ENCODE measurements around the gene ALG8. TPM values are rescaled to one million over a fixed set of nuclear protein-coding genes. Genes with fewer than 3 reads are reported as not detected.

ALG8 gene
- total RNA-seq, 1 experiment from 2014 or later: 67.5 TPM

GRCh38 chr11:78149646-78150045 lies 10.2 kb upstream of the ALG8 start:
- intact Hi-C loops (cut with micrococcal nuclease; ENCODE audit: unreplicated experiment): loop anchor here (10.0 kb wide), 1 partner anchor 425 kb away; the partner anchor contains the start of gene NARS2
- H3K4me3 ChIP-seq: no peak overlapping the region
- H3K27me3 ChIP-seq (ENCODE audit: insufficient read depth, low read depth): no peaks in the 10 kb centered on the region
- no peak overlapping the region for H2AFZ ChIP-seq
- H3K4me2 ChIP-seq: no peak overlapping the region
- H3K79me2 ChIP-seq (ENCODE audit: low read depth): no peaks in the 10 kb centered on the region
- no peaks in the 10 kb centered on the region for H3K9me2 ChIP-seq (ENCODE audit: insufficient read depth)
- 0 out of 2 replicates have a peak, but pooled peaks cover 3% of the 10 kb centered on the region for H3K4me1 ChIP-seq (replicated peaks; ENCODE audit: insufficient read depth)
- CTCF ChIA-PET: no interaction called here
- peak in 1 of 2 experiments; percentile 84 for DNase-seq
- no peaks in the 10 kb centered on the region for H4K20me1 ChIP-seq (ENCODE audit: insufficient read depth)
- no peak overlapping the region for H3K27ac ChIP-seq
- no peaks in the 10 kb centered on the region for H3K36me3 ChIP-seq (ENCODE audit: low read depth)
- no peak for TF ChIP-seq EZH2 (IDR thresholded peaks at IDR 0.05; ENCODE audit: low read depth)
- TF ChIP-seq, protein P1, sequence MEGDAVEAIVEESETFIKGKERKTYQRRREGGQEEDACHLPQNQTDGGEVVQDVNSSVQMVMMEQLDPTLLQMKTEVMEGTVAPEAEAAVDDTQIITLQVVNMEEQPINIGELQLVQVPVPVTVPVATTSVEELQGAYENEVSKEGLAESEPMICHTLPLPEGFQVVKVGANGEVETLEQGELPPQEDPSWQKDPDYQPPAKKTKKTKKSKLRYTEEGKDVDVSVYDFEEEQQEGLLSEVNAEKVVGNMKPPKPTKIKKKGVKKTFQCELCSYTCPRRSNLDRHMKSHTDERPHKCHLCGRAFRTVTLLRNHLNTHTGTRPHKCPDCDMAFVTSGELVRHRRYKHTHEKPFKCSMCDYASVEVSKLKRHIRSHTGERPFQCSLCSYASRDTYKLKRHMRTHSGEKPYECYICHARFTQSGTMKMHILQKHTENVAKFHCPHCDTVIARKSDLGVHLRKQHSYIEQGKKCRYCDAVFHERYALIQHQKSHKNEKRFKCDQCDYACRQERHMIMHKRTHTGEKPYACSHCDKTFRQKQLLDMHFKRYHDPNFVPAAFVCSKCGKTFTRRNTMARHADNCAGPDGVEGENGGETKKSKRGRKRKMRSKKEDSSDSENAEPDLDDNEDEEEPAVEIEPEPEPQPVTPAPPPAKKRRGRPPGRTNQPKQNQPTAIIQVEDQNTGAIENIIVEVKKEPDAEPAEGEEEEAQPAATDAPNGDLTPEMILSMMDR (conservative IDR thresholded peaks at IDR 0.05): peak; percentile 41; the same call in 1 of the 2 replicates
- H3F3A ChIP-seq (ENCODE audit: insufficient read depth, low read depth): no peaks in the 10 kb centered on the region; the same call in 1 of the 2 replicates
- no peaks in the 10 kb centered on the region for H3K9me3 ChIP-seq (ENCODE audit: insufficient read depth, low read depth)
- no TSS peak for BruUV-seq (replicated peaks)
- POLR2A ChIA-PET (ENCODE audit: unreplicated experiment): interaction anchor here (0.6 kb wide), 1 partner anchor 45 kb away, joined by 3 read pairs; no protein-coding TSS in a partner anchor

DNA sequence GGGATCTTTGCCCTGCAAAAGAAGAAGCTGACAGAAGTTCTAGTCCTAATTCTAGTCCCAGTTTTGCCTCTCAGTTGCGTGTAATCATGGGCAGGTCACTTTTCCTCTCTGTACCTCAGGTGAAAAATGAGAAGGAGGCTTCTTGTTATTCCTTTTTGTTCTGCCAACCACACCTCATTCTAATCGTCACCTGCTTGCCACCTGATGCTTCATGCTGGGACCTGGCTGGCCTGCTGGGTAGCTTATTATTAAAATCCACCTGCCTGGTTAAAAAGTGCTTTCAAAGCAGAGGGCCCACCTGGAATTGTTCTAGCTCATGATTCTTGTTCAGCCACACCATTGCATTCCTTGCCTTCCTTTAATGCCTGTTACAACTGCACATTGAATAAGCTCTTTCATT lies 8.4 kb upstream of the ALG8 start:
- ChIA-PET CTCF (no interaction called here), POLR2A (ENCODE audit: unreplicated experiment) (no interaction called here)
- no peaks in the 10 kb centered on the region; the same call in 1 of the 2 replicates for H3F3A ChIP-seq (ENCODE audit: insufficient read depth, low read depth)
- H3K27me3 ChIP-seq (ENCODE audit: insufficient read depth, low read depth): no peaks in the 10 kb centered on the region
- BruUV-seq (replicated peaks): no TSS peak
- no peaks in the 10 kb centered on the region for H3K9me3 ChIP-seq (ENCODE audit: insufficient read depth, low read depth)
- H2AFZ ChIP-seq: no peak overlapping the region
- intact Hi-C loops (cut with micrococcal nuclease; ENCODE audit: unreplicated experiment): loop anchor here (10.0 kb wide), 1 partner anchor 427 kb away; the partner anchor contains the start of gene NARS2
- no peak overlapping the region for H3K27ac ChIP-seq
- H3K4me3 ChIP-seq: no peak overlapping the region
- no peaks in the 10 kb centered on the region for H3K9me2 ChIP-seq (ENCODE audit: insufficient read depth)
- no peaks in the 10 kb centered on the region for H4K20me1 ChIP-seq (ENCODE audit: insufficient read depth)
- TF ChIP-seq EZH2 (IDR thresholded peaks at IDR 0.05; ENCODE audit: low read depth): no peak
- TF ChIP-seq, protein P1 (conservative IDR thresholded peaks at IDR 0.05): no peak
- H3K4me1 ChIP-seq (replicated peaks; ENCODE audit: insufficient read depth): 0 out of 2 replicates have a peak, but pooled peaks cover 3% of the 10 kb centered on the region
- H3K36me3 ChIP-seq (ENCODE audit: low read depth): 0 out of 2 replicates have a peak, but pooled peaks cover 4% of the 10 kb centered on the region
- no peaks in the 10 kb centered on the region for H3K79me2 ChIP-seq (ENCODE audit: low read depth)
- DNase-seq: no peak
- no peak overlapping the region for H3K4me2 ChIP-seq

- Histone ChIP-seq H3K27me3 (ENCODE audit: insufficient read depth, low read depth) (no peaks in the 10 kb centered on the region), H4K20me1 (ENCODE audit: insufficient read depth) (no peaks in the 10 kb centered on the region), H3K36me3 (ENCODE audit: low read depth) (0 out of 2 replicates have a peak, but pooled peaks cover 10% of the 10 kb centered on the region), H3K27ac (no peak overlapping the region), H3K4me1 (replicated peaks; ENCODE audit: insufficient read depth) (peaks cover 8% of the 10 kb centered on the region), H3F3A (ENCODE audit: insufficient read depth, low read depth) (no peaks in the 10 kb centered on the region; the same call in 1 of the 2 replicates), H3K4me3 (no peak overlapping the region), H2AFZ (no peak overlapping the region), H3K9me3 (ENCODE audit: insufficient read depth, low read depth) (no peaks in the 10 kb centered on the region), H3K4me2 (no peak overlapping the region), H3K9me2 (ENCODE audit: insufficient read depth) (no peaks in the 10 kb centered on the region), H3K79me2 (ENCODE audit: low read depth) (peaks cover 7% of the 10 kb centered on the region)
- no peak for DNase-seq
- intact Hi-C loops (cut with micrococcal nuclease; ENCODE audit: unreplicated experiment): loop anchor here (10.0 kb wide), 1 partner anchor 429 kb away; the partner anchor contains the start of gene NARS2
- BruUV-seq (replicated peaks): no TSS peak
- ChIA-PET CTCF (no interaction called here), POLR2A (ENCODE audit: unreplicated experiment) (interaction anchor here (0.7 kb wide), 1 partner anchor 446 kb away, joined by 4 read pairs; no protein-coding TSS in a partner anchor)
- TF ChIP-seq, protein P1 (conservative IDR thresholded peaks at IDR 0.05): no peak
- TF ChIP-seq EZH2 (IDR thresholded peaks at IDR 0.05; ENCODE audit: low read depth): no peak
Measured at GRCh38 chr11:78145511-78146025, 6.1 kb upstream of the ALG8 start.
